AG04450 (cell line): ENCODE data around the gene CCDC38. TPM values are rescaled to one million over a fixed set of nuclear protein-coding genes. Genes with fewer than 3 reads are reported as not detected.

Experiments used
- CTCF ChIA-PET: fragments of 300-600, 350-600 bp; formaldehyde crosslinking; extraction: SDS; loops from one replicate; lab custom pipeline; 2022; ENCODE audit warnings: antibody characterized with exemption, inconsistent platforms; lab: Charles Lee
- POLR2A ChIA-PET: fragments of 350-600 bp; formaldehyde crosslinking; extraction: SDS; loops from one replicate; lab custom pipeline; 2021; ENCODE audit warnings: antibody characterized with exemption, inconsistent platforms; lab: Yijun Ruan, JAX
- DNase-seq: peaks from one replicate; pipeline ENCODE4 v3.0.0-alpha.2; 2011; ENCODE audit warnings: low read depth, low spot score
- H3K27ac ChIP-seq: one replicate; pipeline ENCODE4 v1.5.1; 2012; ENCODE audit warnings: low read depth, low read length, control low read depth
- H3K27me3 ChIP-seq: one replicate; pipeline ENCODE4 v1.6.0; 2012; ENCODE audit warnings: low read length; ENCODE audit not compliant: control insufficient read depth, insufficient read depth
- H3K4me3 ChIP-seq: 2 replicates; pipeline ENCODE4 v1.5.1; 2011; ENCODE audit warnings: mild to moderate bottlenecking, low read depth, low read length, control low read depth
- H3K9me3 ChIP-seq: 2 replicates; pipeline ENCODE4 v1.5.1; 2012; ENCODE audit warnings: low read length; ENCODE audit not compliant: control insufficient read depth, insufficient read depth
- CTCF ChIP-seq: IDR thresholded peaks from 2 replicates; pipeline ENCODE4 v1.5.1; 2011; ENCODE audit warnings: low read depth, low read length, control low read depth, inconsistent platforms
- polyA plus RNA-seq: library from polyadenylated mRNA; depleted of rRNA; stranded (reverse); fragments of >200 nt; gene quantifications from 2 replicates; pipeline ENCODE4 v1.2.3, GENCODE V29; 2011

Gene CCDC38
- polyA plus RNA-seq, 1 experiment: not detected

- TF ChIP-seq CTCF: no peak
- POLR2A ChIA-PET: no interaction called here
These were observed 71.5 kb downstream of the CCDC38 start for GRCh38 chr12:95870897-95871296.

GRCh38 chr12:95863337-95863736 lies 79.1 kb downstream of the CCDC38 start:
- H3K27ac ChIP-seq: no peak overlapping the region
- DNase-seq: no peak
- H3K4me3 ChIP-seq: no peak overlapping the region
- ChIA-PET CTCF (no interaction called here), POLR2A (no interaction called here)
- H3K9me3 ChIP-seq: peaks cover 3% of the 10 kb centered on the region; the same call in 1 of the 2 replicates
- no peaks in the 10 kb centered on the region for H3K27me3 ChIP-seq
- TF ChIP-seq CTCF: no peak

More at GRCh38 chr12:95870897-95871296, 71.5 kb downstream of the CCDC38 start:
- H3K4me3 ChIP-seq: no peak overlapping the region
- DNase-seq: no peak
- no peaks in the 10 kb centered on the region for H3K27me3 ChIP-seq
- H3K27ac ChIP-seq: no peak overlapping the region
- CTCF ChIA-PET: no interaction called here
- no peaks in the 10 kb centered on the region for H3K9me3 ChIP-seq

GRCh38 chr12:95862038-95862437 lies 80.4 kb downstream of the CCDC38 start:
- Histone ChIP-seq H3K9me3 (peaks cover 3% of the 10 kb centered on the region; the same call in 1 of the 2 replicates), H3K27me3 (no peaks in the 10 kb centered on the region), H3K4me3 (no peak overlapping the region), H3K27ac (no peak overlapping the region)
- DNase-seq: no peak
- no peak for TF ChIP-seq CTCF
- CTCF ChIA-PET: no interaction called here
- POLR2A ChIA-PET: no interaction called here

- DNase-seq: no peak
- CTCF ChIA-PET: interaction anchor here (0.6 kb wide), 1 partner anchor 12 kb away, joined by 3 read pairs; no protein-coding TSS in a partner anchor
These were observed 82.2 kb downstream of the CCDC38 start for GRCh38 chr12:95859947-95860850.

More at GRCh38 chr12:95859947-95860850, 82.2 kb downstream of the CCDC38 start:
- TF ChIP-seq CTCF: no peak
- POLR2A ChIA-PET: no interaction called here
- Histone ChIP-seq H3K4me3 (peak overlapping the region; percentile 80), H3K9me3 (peaks cover 3% of the 10 kb centered on the region; the same call in 1 of the 2 replicates), H3K27me3 (no peaks in the 10 kb centered on the region), H3K27ac (no peak overlapping the region)
